HEK293T (cell line): ENCODE data around the gene SHISA9.

ENCODE experiments used
- CTCF ChIA-PET: fragments of 350-600 bp; formaldehyde crosslinking; extraction: SDS; loops from one replicate; lab custom pipeline; 2021; ENCODE audit warnings: antibody characterized with exemption, inconsistent platforms; lab: Yijun Ruan, JAX
- POLR2A ChIA-PET: fragments of 350-600 bp; formaldehyde crosslinking; extraction: SDS; loops from one replicate; lab custom pipeline; 2020; ENCODE audit warnings: antibody characterized with exemption, inconsistent platforms; lab: Yijun Ruan, JAX
- DNase-seq: peaks from one replicate; pipeline ENCODE4 v3.0.0; 2012; ENCODE audit warnings: mixed read lengths; ENCODE audit errors: extremely low spot score
- ARNT ChIP-seq: fragments of 450-650 bp; IDR thresholded peaks from 2 replicates; pipeline ENCODE4 v1.6.1; 2017; ENCODE audit warnings: mild to moderate bottlenecking
- BHLHE40 ChIP-seq: fragments of 450-650 bp; IDR thresholded peaks from 2 replicates; pipeline ENCODE4 v1.6.1; 2016; ENCODE audit warnings: mild to moderate bottlenecking, moderate library complexity, borderline replicate concordance
- CTBP1 ChIP-seq: fragments of 450-650 bp; IDR thresholded peaks from 2 replicates; pipeline ENCODE4 v1.6.1; 2016; ENCODE audit warnings: borderline replicate concordance
- ELF4 ChIP-seq: fragments of 450-650 bp; IDR thresholded peaks from 2 replicates; pipeline ENCODE4 v1.6.1; 2017; ENCODE audit warnings: antibody characterized with exemption
- FOXA1 ChIP-seq: fragments of 450-650 bp; IDR thresholded peaks from 2 replicates; pipeline ENCODE4 v1.6.1; 2016; ENCODE audit warnings: mild to moderate bottlenecking
- FOXK2 ChIP-seq: fragments of 450-650 bp; IDR thresholded peaks from 2 replicates; pipeline ENCODE4 v1.6.1; 2016; ENCODE audit warnings: mild to moderate bottlenecking
- FOXM1 ChIP-seq: fragments of 450-650 bp; IDR thresholded peaks from 2 replicates; pipeline ENCODE4 v1.6.1; 2017; ENCODE audit warnings: mild to moderate bottlenecking, borderline replicate concordance
- HDGF ChIP-seq: fragments of 450-650 bp; IDR thresholded peaks from 2 replicates; pipeline ENCODE4 v1.6.1; 2017; ENCODE audit warnings: antibody characterized with exemption, borderline replicate concordance
- L3MBTL2 ChIP-seq: fragments of 450-650 bp; conservative IDR thresholded peaks from 2 replicates; pipeline ENCODE4 v1.6.1; 2016; ENCODE audit warnings: mild to moderate bottlenecking
- LEF1 ChIP-seq: fragments of 450-650 bp; IDR thresholded peaks from 2 replicates; pipeline ENCODE4 v1.6.1; 2017; ENCODE audit warnings: mild to moderate bottlenecking, borderline replicate concordance
- NFRKB ChIP-seq: fragments of 450-650 bp; IDR thresholded peaks from 2 replicates; pipeline ENCODE4 v1.6.1; 2016; ENCODE audit warnings: mild to moderate bottlenecking, moderate library complexity
- PKNOX1 ChIP-seq: fragments of 450-650 bp; IDR thresholded peaks from 2 replicates; pipeline ENCODE4 v1.6.1; 2016
- SP1 ChIP-seq: fragments of 450-650 bp; IDR thresholded peaks from 2 replicates; pipeline ENCODE4 v1.6.1; 2017
- SUZ12 ChIP-seq: fragments of 450-650 bp; IDR thresholded peaks from 2 replicates; pipeline ENCODE4 v1.6.1; 2016; ENCODE audit warnings: mild to moderate bottlenecking
- TARDBP ChIP-seq: fragments of 450-650 bp; IDR thresholded peaks from 2 replicates; pipeline ENCODE4 v1.6.1; 2016
- ZNF384 ChIP-seq: fragments of 450-650 bp; IDR thresholded peaks from 2 replicates; pipeline ENCODE4 v1.6.1; 2016

The SHISA9 gene

GRCh38 chr16:12868788-12869187 lies 32.6 kb upstream of the SHISA9 start:
- CTCF ChIA-PET: no interaction called here
- TF ChIP-seq TARDBP (no peak), FOXA1 (no peak), SP1 (no peak), CTBP1 (no peak), ZNF384 (no peak), ARNT (no peak), NFRKB (no peak), L3MBTL2 (no peak), FOXK2 (no peak), PKNOX1 (no peak), BHLHE40 (no peak), LEF1 (no peak), SUZ12 (no peak), HDGF (no peak), FOXM1 (no peak), ELF4 (no peak)
- no peak for DNase-seq
- POLR2A ChIA-PET: no interaction called here

GRCh38 chr16:12869698-12870427 lies 31.5 kb upstream of the SHISA9 start:
- CTCF ChIA-PET: no interaction called here
- DNase-seq: no peak
- TF ChIP-seq FOXM1 (no peak), PKNOX1 (no peak), CTBP1 (no peak), ELF4 (no peak), LEF1 (no peak), HDGF (no peak), FOXK2 (no peak), TARDBP (no peak), L3MBTL2 (no peak)
- POLR2A ChIA-PET: no interaction called here

- DNase-seq: no peak
- no peak for TF ChIP-seq FOXM1
- no peak for TF ChIP-seq BHLHE40
- no peak for TF ChIP-seq CTBP1
- no peak for TF ChIP-seq FOXA1
- TF ChIP-seq FOXK2: no peak
- no peak for TF ChIP-seq SUZ12
- no peak for TF ChIP-seq NFRKB
- TF ChIP-seq PKNOX1: no peak
- no peak for TF ChIP-seq ZNF384
- TF ChIP-seq SP1: no peak
- TF ChIP-seq ELF4: no peak
- TF ChIP-seq LEF1: no peak
- TF ChIP-seq HDGF: no peak
- no peak for TF ChIP-seq ARNT
- TF ChIP-seq TARDBP: no peak
- TF ChIP-seq L3MBTL2: no peak
- ChIA-PET CTCF (no interaction called here), POLR2A (no interaction called here)
These were observed 29.6 kb upstream of the SHISA9 start for GRCh38 chr16:12871784-12872183.

- ChIA-PET POLR2A (no interaction called here), CTCF (no interaction called here)
- no peak for TF ChIP-seq SUZ12
- TF ChIP-seq NFRKB: no peak
- no peak for TF ChIP-seq PKNOX1
- no peak for TF ChIP-seq FOXM1
- no peak for TF ChIP-seq ELF4
- no peak for TF ChIP-seq LEF1
- no peak for TF ChIP-seq BHLHE40
- TF ChIP-seq CTBP1: no peak
- no peak for TF ChIP-seq L3MBTL2
- no peak for TF ChIP-seq ARNT
- no peak for TF ChIP-seq SP1
- TF ChIP-seq FOXA1: no peak
- TF ChIP-seq TARDBP: no peak
- TF ChIP-seq HDGF: no peak
- no peak for TF ChIP-seq ZNF384
- no peak for TF ChIP-seq FOXK2
- no peak for DNase-seq
These were observed 27.2 kb upstream of the SHISA9 start for GRCh38 chr16:12874186-12874585.

- TF ChIP-seq FOXK2 (no peak), BHLHE40 (no peak), PKNOX1 (no peak), HDGF (no peak), ARNT (no peak), SP1 (no peak), CTBP1 (no peak), SUZ12 (no peak), FOXA1 (no peak), ZNF384 (no peak), NFRKB (no peak), FOXM1 (no peak)
- CTCF ChIA-PET: no interaction called here
- POLR2A ChIA-PET: no interaction called here
- no peak for DNase-seq
These were observed 24.6 kb upstream of the SHISA9 start for GRCh38 chr16:12876778-12877177.
